PC-3 (cell line): ENCODE results near the gene TTBK2.
A peak's percentile ranks its signal among the peaks of the same experiment; 100 is the strongest.

Experiments used
- CTCF ChIP-seq: fragments of 300-600 bp; sonication (generic); conservative IDR thresholded peaks from 2 replicates; pipeline ENCODE4 v1.5.1; 2017; ENCODE audit warnings: antibody characterized with exemption, low read depth, mild to moderate bottlenecking, low read length
- EZH2 ChIP-seq: fragments of 300-600 bp; sonication (generic); IDR thresholded peaks from one replicate; pipeline ENCODE4 v1.6.1; 2017; ENCODE audit warnings: antibody characterized with exemption, mild to moderate bottlenecking, low read length; ENCODE audit not compliant: unreplicated experiment
- EZH2phosphoT487 ChIP-seq: fragments of 300-600 bp; sonication (generic); IDR thresholded peaks from 2 replicates; pipeline ENCODE4 v1.6.1; 2018; ENCODE audit warnings: mild to moderate bottlenecking, antibody characterized with exemption, low read length, borderline replicate concordance

GRCh38 chr15:42704492-42704926 lies 216.1 kb downstream of the TTBK2 start:
- TF ChIP-seq CTCF (peak; percentile 97), EZH2 (no peak), EZH2phosphoT487 (no peak)
